BLaER1 (cell line): ENCODE results near the gene ACAT2.

Experiments used
- H3K27ac ChIP-seq: shearing (Covaris generic); formaldehyde crosslinking; 2 replicates; pipeline ENCODE4 v1.8.1; 2022
- H3K27me3 ChIP-seq: shearing (Covaris generic); formaldehyde crosslinking; 2 replicates; pipeline ENCODE4 v1.8.1; 2022
- H3K36me3 ChIP-seq: shearing (Covaris generic); formaldehyde crosslinking; 2 replicates; pipeline ENCODE4 v1.8.1; 2022
- H3K4me1 ChIP-seq: shearing (Covaris generic); formaldehyde crosslinking; 2 replicates; pipeline ENCODE4 v1.8.1; 2022
- H3K4me2 ChIP-seq: shearing (Covaris generic); formaldehyde crosslinking; 2 replicates; pipeline ENCODE4 v1.8.1; 2022
- H3K4me3 ChIP-seq: shearing (Covaris generic); formaldehyde crosslinking; 2 replicates; pipeline ENCODE4 v1.8.1; 2022
- H3K9ac ChIP-seq: shearing (Covaris generic); formaldehyde crosslinking; 2 replicates; pipeline ENCODE4 v1.8.1; 2022
- H3K9me3 ChIP-seq: shearing (Covaris generic); formaldehyde crosslinking; 2 replicates; pipeline ENCODE4 v1.8.1; 2022
- H4K20me1 ChIP-seq: shearing (Covaris generic); formaldehyde crosslinking; 2 replicates; pipeline ENCODE4 v1.8.1; 2022
- Cebpa-rat ChIP-seq: shearing (Covaris generic); IDR thresholded peaks from 2 replicates; pipeline ENCODE4 v1.8.1; 2022

The ACAT2 gene

DNA sequence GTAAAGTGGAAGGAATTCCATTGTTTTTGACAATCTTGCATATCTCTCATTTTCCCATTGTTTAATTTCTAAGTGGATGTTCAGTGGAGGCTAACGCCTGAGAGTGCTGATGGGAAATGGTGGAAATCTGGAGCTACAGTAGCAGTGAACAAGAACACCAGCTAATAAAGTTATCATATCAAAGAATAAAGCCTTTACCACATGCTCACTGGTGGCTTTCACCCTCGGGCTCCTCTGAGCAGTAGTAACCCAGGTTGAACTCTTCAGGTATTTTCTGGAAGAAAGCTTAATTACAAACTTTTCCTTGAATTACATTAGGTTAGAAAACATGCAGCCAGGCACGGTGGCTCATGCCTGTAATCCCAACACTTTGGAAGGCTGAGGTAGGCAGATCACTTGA, 10.4 kb upstream of the ACAT2 start:
- TF ChIP-seq Cebpa-rat = no peak
- Histone ChIP-seq H3K9me3 (no peaks in the 10 kb centered on the region), H3K36me3 (peaks cover 96% of the 10 kb centered on the region), H3K27ac (no peak overlapping the region), H3K4me1 (no peaks in the 10 kb centered on the region), H3K9ac (no peak overlapping the region), H3K4me3 (no peak overlapping the region), H4K20me1 (peaks cover 86% of the 10 kb centered on the region), H3K4me2 (no peak overlapping the region), H3K27me3 (no peaks in the 10 kb centered on the region)

DNA sequence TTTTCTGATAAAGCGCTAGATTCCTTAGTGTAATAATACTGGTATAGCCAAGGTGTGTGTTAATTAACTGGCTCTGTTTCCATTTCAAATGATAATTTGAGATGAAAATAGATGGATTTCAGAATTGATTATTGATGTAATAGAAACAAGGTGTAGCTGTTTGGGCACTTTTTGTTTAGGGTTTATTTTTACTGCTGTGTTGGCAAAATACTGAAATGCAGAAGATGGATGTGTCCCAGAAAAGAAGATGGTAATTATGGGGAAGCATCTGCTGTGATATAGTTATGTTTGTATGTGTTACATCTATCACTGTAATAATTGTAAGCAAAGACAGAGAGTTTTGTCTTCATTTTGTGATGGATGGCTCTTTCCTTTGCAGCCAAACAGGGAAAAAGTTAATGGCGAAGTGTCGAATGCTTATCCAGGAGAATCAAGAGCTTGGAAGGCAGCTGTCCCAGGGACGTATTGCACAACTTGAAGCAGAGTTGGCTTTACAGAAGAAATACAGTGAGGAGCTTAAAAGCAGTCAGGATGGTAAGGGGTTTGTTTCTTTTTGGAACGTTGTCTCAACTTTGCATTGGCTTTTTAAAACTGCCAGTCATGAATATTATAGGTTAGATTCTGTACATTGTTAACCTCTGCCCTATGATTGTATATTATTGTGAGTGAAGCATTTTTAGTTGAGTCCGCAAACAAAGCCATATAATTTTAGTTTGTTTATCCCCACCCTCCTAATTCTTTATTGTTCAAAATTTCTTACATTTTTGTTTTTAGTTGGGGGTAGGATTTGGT, 8.6 kb upstream of the ACAT2 start:
- TF ChIP-seq Cebpa-rat = no peak
- Histone ChIP-seq H3K9me3 (no peaks in the 10 kb centered on the region), H4K20me1 (peaks cover 71% of the 10 kb centered on the region), H3K4me1 (no peaks in the 10 kb centered on the region), H3K4me2 (no peak overlapping the region), H3K9ac (no peak overlapping the region), H3K27me3 (no peaks in the 10 kb centered on the region), H3K36me3 (peaks cover 96% of the 10 kb centered on the region), H3K27ac (no peak overlapping the region), H3K4me3 (no peak overlapping the region)

DNA sequence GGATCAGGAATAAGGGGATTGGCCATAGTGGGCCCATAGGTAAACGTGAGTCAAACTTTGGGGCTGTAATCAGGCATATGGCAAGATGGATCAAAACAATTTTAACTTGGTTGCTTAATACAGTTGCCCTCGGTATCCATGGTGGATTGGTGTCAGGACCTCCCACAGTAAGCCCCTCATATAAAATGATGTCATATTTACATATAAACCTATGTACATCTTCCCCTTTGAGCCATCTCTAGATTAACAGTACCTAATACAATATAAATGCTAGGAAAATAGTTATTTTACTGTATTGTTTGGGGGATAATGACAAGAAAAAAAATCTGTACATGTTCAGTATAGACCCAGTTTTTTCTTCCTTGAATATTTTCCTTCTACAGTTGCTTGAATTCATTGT, 7.4 kb upstream of the ACAT2 start:
- TF ChIP-seq Cebpa-rat = no peak
- peaks cover 64% of the 10 kb centered on the region for H4K20me1 ChIP-seq
- H3K27ac ChIP-seq = no peak overlapping the region

DNA sequence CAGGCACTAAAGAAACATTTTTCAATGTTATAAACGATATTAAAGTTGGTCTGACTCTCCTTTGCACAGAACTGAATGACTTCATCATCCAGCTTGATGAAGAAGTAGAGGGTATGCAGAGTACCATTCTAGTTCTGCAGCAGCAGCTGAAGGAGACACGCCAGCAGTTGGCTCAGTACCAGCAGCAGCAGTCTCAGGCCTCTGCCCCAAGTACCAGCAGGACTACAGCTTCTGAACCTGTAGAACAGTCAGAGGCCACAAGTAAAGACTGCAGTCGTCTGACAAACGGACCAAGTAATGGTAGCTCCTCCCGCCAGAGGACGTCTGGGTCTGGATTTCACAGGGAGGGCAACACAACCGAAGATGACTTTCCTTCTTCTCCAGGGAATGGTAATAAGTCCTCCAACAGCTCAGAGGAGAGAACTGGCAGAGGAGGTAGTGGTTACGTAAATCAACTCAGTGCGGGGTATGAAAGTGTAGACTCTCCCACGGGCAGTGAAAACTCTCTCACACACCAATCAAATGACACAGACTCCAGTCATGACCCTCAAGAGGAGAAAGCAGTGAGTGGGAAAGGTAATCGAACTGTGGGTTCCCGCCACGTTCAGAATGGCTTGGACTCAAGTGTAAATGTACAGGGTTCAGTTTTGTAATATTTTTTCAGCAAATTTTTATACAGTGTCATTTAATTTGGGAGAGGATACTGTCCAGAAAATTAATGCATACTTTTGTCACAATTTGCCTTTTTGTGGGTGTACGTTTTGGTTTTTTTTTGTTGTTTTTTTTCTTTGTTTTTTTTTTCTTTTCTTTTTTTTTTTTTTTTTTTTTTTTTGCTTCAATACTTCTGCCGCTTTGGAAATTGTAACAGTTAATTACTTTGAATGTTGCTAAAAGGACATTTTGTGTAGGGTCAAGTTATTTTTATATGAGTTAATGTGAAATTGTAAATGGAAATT, 6.6 kb upstream of the ACAT2 start:
- no peak overlapping the region for H3K4me3 ChIP-seq
- H3K27me3 ChIP-seq = no peaks in the 10 kb centered on the region
- no peak for TF ChIP-seq Cebpa-rat
- peaks cover 2% of the 10 kb centered on the region; the same call in 1 of the 2 replicates for H3K4me1 ChIP-seq
- H3K27ac ChIP-seq = no peak overlapping the region
- H4K20me1 ChIP-seq = peaks cover 56% of the 10 kb centered on the region
- no peak overlapping the region for H3K9ac ChIP-seq
- no peaks in the 10 kb centered on the region for H3K9me3 ChIP-seq
- H3K4me2 ChIP-seq = no peak overlapping the region
- peaks cover 83% of the 10 kb centered on the region for H3K36me3 ChIP-seq

More for the DNA sequence above, 7.4 kb upstream of the ACAT2 start:
- Histone ChIP-seq H3K36me3 (peaks cover 91% of the 10 kb centered on the region), H3K9me3 (no peaks in the 10 kb centered on the region), H3K4me3 (no peak overlapping the region), H3K4me1 (no peaks in the 10 kb centered on the region), H3K27me3 (no peaks in the 10 kb centered on the region), H3K9ac (no peak overlapping the region), H3K4me2 (no peak overlapping the region)

DNA sequence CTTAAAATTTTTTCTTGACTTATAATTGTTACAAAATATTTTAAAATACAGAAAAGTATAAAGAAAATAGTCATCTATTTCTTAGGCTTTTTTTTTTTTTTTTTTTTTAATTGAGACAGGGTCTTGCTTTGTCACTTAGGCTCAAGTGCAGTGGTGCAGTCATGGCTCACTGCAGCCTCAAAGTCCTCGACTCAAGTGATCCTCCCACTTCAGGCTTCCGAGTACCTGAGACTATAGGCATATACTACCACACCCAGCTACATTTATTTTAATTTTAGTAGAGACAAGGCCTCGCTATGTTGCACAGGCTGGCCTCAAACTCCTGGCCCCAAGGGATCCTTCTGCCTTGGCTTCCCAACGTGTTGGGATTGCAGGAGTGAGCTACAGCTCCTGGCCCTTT, 5.3 kb upstream of the ACAT2 start:
- peaks cover 72% of the 10 kb centered on the region for H3K36me3 ChIP-seq
- no peak overlapping the region for H3K4me3 ChIP-seq
- H4K20me1 ChIP-seq = peaks cover 48% of the 10 kb centered on the region
- H3K9ac ChIP-seq = no peak overlapping the region
- H3K4me1 ChIP-seq = peaks cover 14% of the 10 kb centered on the region
- no peak overlapping the region for H3K4me2 ChIP-seq
- no peak overlapping the region for H3K27ac ChIP-seq
- H3K27me3 ChIP-seq = no peaks in the 10 kb centered on the region
- H3K9me3 ChIP-seq = no peaks in the 10 kb centered on the region
- no peak for TF ChIP-seq Cebpa-rat

DNA sequence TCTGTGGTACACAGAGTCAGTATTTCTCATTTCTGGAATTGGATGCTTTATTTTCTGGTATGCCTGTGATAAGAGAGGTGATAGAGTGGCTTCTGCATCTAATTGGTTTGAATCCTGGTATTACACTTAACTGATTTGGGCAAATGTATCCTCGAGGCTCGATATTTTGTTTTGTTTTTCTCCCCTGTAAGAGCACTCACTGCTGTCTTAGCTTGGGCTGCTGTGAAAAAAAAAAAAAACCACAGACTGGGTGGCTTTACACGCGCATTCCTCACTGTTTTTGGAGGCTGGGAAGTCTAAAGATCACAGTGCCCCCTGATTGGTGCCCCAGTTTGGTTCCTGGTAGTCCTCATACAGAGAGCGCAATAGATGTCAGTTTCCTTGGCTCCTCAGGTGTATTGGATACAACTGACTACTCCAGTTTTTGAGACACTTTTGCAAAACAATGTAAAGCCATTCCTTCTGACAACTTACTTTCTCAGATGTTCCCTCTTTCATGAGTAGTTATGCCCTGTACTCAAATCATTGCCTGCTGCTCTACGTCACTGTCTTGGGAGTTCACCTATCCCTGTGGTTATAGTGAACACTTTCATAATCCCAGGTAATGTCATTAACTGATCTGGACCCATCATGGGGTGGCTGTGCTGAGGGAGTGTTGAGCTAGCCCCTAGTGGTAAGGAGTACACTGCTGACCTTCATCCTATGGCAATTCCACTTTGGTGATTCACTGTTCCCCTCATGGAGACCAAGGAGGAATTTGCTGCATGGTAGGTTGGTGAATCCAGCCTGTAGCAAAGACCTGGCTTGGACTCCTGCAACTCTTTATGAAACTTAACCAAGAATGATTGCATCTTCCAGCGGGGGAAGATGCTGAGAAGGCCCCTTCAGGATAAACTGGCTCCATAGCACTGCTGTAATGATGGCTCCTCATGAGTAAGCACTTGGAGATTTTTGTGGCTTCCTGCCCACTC, 3.5 kb upstream of the ACAT2 start:
- no peaks in the 10 kb centered on the region for H3K9me3 ChIP-seq
- no peak overlapping the region for H3K9ac ChIP-seq
- H3K4me3 ChIP-seq = no peak overlapping the region
- H3K36me3 ChIP-seq = peaks cover 58% of the 10 kb centered on the region
- no peak overlapping the region for H3K4me2 ChIP-seq
- peaks cover 23% of the 10 kb centered on the region for H3K4me1 ChIP-seq
- no peaks in the 10 kb centered on the region for H3K27me3 ChIP-seq
- no peak overlapping the region for H3K27ac ChIP-seq
- peaks cover 30% of the 10 kb centered on the region for H4K20me1 ChIP-seq
- TF ChIP-seq Cebpa-rat = no peak

DNA sequence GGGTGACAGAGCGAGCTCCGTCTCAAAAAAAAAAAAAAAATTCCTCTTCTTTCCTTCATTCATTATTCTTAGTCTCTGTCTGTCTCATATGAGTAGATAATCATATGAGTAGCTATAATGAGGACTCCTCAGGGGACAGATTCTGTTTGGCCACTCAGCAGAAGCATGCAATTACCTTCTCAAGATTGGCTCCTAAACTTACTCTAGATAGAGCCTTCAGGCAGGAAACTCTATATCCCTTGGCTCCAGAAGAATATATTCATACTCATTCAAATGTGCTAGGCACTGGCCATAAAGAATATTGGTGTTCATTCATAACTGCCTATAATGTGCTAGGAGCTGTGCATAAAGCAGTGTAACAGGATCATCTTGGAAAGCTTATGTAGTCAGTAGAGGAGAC, 2.2 kb upstream of the ACAT2 start:
- Histone ChIP-seq H3K27me3 (no peaks in the 10 kb centered on the region), H3K9ac (no peak overlapping the region), H3K4me3 (no peak overlapping the region), H4K20me1 (peaks cover 21% of the 10 kb centered on the region), H3K4me2 (no peak overlapping the region), H3K4me1 (peaks cover 24% of the 10 kb centered on the region), H3K27ac (no peak overlapping the region), H3K36me3 (peaks cover 60% of the 10 kb centered on the region), H3K9me3 (no peaks in the 10 kb centered on the region)
- TF ChIP-seq Cebpa-rat = no peak

DNA sequence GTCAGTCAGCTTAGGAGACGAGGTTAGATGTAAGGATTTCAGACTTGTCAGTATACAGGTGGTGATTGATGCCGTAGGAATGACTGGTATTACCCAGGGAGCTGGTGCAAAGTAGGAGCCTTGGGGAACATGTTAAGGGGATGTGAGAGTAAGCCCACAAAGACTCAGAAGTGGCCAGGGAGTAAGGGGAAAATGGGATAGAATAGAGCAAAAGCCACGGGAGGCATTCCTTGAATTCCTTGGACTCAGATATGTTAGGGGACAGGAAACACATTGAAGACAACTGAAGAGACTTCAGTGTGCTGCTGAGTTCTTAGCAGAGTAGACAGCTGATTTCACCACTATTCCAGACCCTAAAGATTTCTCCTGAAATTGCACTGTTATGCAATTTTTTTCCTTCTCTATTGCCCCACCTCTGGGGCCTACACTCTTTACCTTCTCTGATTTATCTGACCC, 1.2 kb upstream of the ACAT2 start:
- H3K27me3 ChIP-seq = no peaks in the 10 kb centered on the region
- H3K9ac ChIP-seq = peak overlapping the region; percentile 92; the same call in 1 of the 2 replicates
- no peak for TF ChIP-seq Cebpa-rat
- H3K4me1 ChIP-seq = peaks cover 24% of the 10 kb centered on the region
- H3K4me2 ChIP-seq = peak overlapping the region; percentile 92
- H3K27ac ChIP-seq = peak overlapping the region; percentile 95; the same call in 1 of the 2 replicates
- no peaks in the 10 kb centered on the region for H3K9me3 ChIP-seq
- peaks cover 12% of the 10 kb centered on the region for H4K20me1 ChIP-seq
- peaks cover 60% of the 10 kb centered on the region for H3K36me3 ChIP-seq
- peak overlapping the region; percentile 91 for H3K4me3 ChIP-seq
